ENCODE results near the gene RNF4.
A peak's percentile ranks its signal among the peaks of the same experiment; 100 is the strongest.
"Not testable (repeated sequence)": the region's sequence is repeated elsewhere in the genome, so short reads cannot be mapped to it uniquely, and the experiment has no call there.

The RNF4 gene

GRCh38 chr4:2492970-2493369, 24.1 kb downstream of the RNF4 start:
- DNase-seq = no peak

GRCh38 chr4:2494992-2495391, 26.1 kb downstream of the RNF4 start:
- no peak for DNase-seq

- DNase-seq = no peak
These were observed 28.4 kb downstream of the RNF4 start for GRCh38 chr4:2497324-2497723.

- DNase-seq = no peak
These were observed 29.0 kb downstream of the RNF4 start for GRCh38 chr4:2497931-2498330.

- DNase-seq = no peak
These were observed 31.6 kb downstream of the RNF4 start for GRCh38 chr4:2500547-2500946.

- no peak for DNase-seq
These were observed 32.2 kb downstream of the RNF4 start for GRCh38 chr4:2501034-2501594.

- DNase-seq = no peak
These were observed 34.9 kb downstream of the RNF4 start for GRCh38 chr4:2503809-2504208.

- DNase-seq = no peak
These were observed 38.4 kb downstream of the RNF4 start for GRCh38 chr4:2507259-2507658.

GRCh38 chr4:2507855-2508254, 38.9 kb downstream of the RNF4 start:
- DNase-seq = no peak

GRCh38 chr4:2510351-2511259, 41.7 kb downstream of the RNF4 start:
- DNase-seq = no peak

- no peak for DNase-seq
These were observed 42.8 kb downstream of the RNF4 start for GRCh38 chr4:2511645-2512131.

- no peak for DNase-seq
These were observed 43.7 kb downstream of the RNF4 start for GRCh38 chr4:2512396-2513135.

GRCh38 chr4:2514193-2514592, 45.3 kb downstream of the RNF4 start:
- DNase-seq = not testable (repeated sequence)

- DNase-seq = not testable (repeated sequence)
These were observed 46.0 kb downstream of the RNF4 start for GRCh38 chr4:2514944-2515343.

GRCh38 chr4:2515830-2516550, 47.1 kb downstream of the RNF4 start:
- no peak for DNase-seq

GRCh38 chr4:2516635-2517034, 47.7 kb downstream of the RNF4 start:
- no peak for DNase-seq

- DNase-seq = no peak
These were observed 57.7 kb downstream of the RNF4 start for GRCh38 chr4:2526559-2526958.

- DNase-seq = no peak
These were observed 66.0 kb downstream of the RNF4 start for GRCh38 chr4:2534904-2535375.

- no peak for DNase-seq
These were observed 66.7 kb downstream of the RNF4 start for GRCh38 chr4:2535376-2536192.

GRCh38 chr4:2536193-2537010, 67.5 kb downstream of the RNF4 start, which contains the start of gene FAM193A:
Gene FAM193A, plus strand, starts transcription at chr4:2536647. Its CDS starts 269 bp downstream, at chr4:2536916.
- peak; percentile 87 for DNase-seq
